ENCODE data around the gene HDAC4. TPM values are rescaled to one million over a fixed set of nuclear protein-coding genes. Genes with fewer than 3 reads are reported as not detected.
A peak's percentile ranks its signal among the peaks of the same experiment; 100 is the strongest.

The HDAC4 gene
- total RNA-seq, 8 experiments from 2014 or later: 12.2 to 55.7 (median 18.1) TPM

- in situ Hi-C loops (cut with MboI; ENCODE audit: low pct_unique_long_range_greater_than_20kb in 2 of 9, low sequenced_read_pairs in 9 of 9, unreplicated experiment in 9 of 9): loop anchor here in 1 of 9 experiments (25.0 kb wide), 1 partner anchor 733 kb away; no protein-coding TSS in a partner anchor
- ATAC-seq (replicated peaks in 6 of 8): peak in 2 of 8 experiments; percentile 1 to 13
- Histone ChIP-seq H3K4me3 (no peak overlapping the region), H3K4me1 (replicated peaks in 1 of 2) (peaks cover 14 to 22% of the 10 kb centered on the region in 2 donors), H3K27ac (no peak overlapping the region)
- 45 to 83% (median 61%) methylated on average over 1 to 9 of the region's 17 CpGs; no CpG with 5 or more reads in 5 of the 10 experiments for WGBS, 10 experiments
Observed at GRCh38 chr2:239094867-239095266, 306.0 kb downstream of the HDAC4 start.

GRCh38 chr2:239093952-239094351 is 306.9 kb downstream of the HDAC4 start:
- Histone ChIP-seq H3K27ac (peak overlapping the region in 1 of 2 donors; percentile 40), H3K4me3 (no peak overlapping the region), H3K4me1 (replicated peaks in 1 of 2) (peaks cover 14 to 22% of the 10 kb centered on the region in 2 donors)
- in situ Hi-C loops (cut with MboI; ENCODE audit: low pct_unique_long_range_greater_than_20kb in 2 of 9, low sequenced_read_pairs in 9 of 9, unreplicated experiment in 9 of 9): loop anchor here in 1 of 9 experiments (25.0 kb wide), 1 partner anchor 732 kb away; no protein-coding TSS in a partner anchor
- peak in 6 of 8 experiments; percentile 6 to 80 (median 50) for ATAC-seq (replicated peaks in 6 of 8)
- WGBS, 10 experiments: 29 to 80% (median 63%) methylated on average over 1 to 13 of the region's 17 CpGs; no CpG with 5 or more reads in 3 of the 10 experiments

DNA sequence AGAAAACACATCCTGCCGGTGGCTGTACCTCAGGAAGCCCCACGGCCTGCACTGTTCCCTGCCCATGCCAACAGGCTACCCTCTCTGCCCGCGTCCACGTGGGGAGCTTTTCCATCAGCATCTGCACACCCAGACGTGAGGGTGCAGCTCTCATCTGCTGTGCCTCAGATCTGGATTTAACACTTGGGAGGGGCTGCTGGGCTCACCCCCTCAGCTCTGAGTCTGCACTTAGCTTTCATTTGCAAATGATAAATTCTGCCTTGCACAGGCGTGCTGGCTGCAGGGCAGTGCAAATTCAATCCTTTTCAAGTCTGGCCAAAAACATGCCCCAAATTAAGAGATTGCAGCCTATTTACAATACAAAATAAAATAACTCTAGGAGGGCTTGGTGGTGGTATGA is 307.3 kb downstream of the HDAC4 start:
- in situ Hi-C loops (cut with MboI; ENCODE audit: low pct_unique_long_range_greater_than_20kb in 2 of 9, low sequenced_read_pairs in 9 of 9, unreplicated experiment in 9 of 9): loop anchor here in 1 of 9 experiments (25.0 kb wide), 1 partner anchor 731 kb away; no protein-coding TSS in a partner anchor
- no peak overlapping the region for H3K27ac ChIP-seq
- 20 to 91% (median 53%) methylated on average over 1 to 5 of the region's 7 CpGs; no CpG with 5 or more reads in 5 of the 10 experiments for WGBS, 10 experiments
- ATAC-seq (replicated peaks in 6 of 8): peak in 6 of 8 experiments; percentile 23 to 89 (median 57)
- peaks cover 14 to 22% of the 10 kb centered on the region in 2 donors for H3K4me1 ChIP-seq (replicated peaks in 1 of 2)
- H3K4me3 ChIP-seq: no peak overlapping the region

DNA sequence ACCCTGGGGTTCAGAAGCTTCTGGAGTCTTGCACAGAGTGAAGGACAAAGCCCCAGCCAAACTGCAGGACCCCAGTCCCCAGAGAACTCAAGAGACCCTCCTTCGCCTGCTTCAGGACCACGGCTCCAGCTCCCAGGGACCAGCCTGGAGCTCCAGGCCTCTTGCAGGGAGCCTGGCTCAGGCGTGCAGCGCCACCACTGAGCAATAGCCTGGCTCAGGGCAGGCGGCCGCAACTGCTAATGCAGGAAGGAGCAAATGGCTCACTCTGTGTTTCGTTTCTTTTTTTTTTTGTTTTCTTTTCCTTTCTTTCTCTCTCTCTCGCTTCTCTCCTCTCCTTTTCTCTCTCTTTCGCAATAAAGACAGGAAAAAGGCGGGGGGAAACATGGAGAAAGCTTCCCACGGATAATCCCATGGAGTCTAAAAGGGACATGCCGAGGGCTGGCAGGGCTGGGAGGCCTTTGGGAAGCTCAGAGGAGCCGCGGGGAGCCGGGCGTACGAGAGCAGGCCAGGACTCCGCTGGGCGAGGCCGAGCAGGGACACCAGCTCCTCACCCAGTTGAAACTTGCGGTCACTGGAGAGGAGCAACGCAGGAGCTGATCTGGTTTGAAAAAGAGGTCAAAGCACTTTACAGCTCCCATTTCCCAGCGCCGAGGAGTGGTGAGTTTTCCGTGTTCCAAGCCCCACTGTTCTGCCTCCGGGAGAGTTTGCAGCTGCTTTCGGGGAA is 308.1 kb downstream of the HDAC4 start:
- 58 to 100% (median 90%) methylated on average over 1 to 19 of the region's 27 CpGs; no CpG with 5 or more reads in 1 of the 10 experiments for WGBS, 10 experiments
- Histone ChIP-seq H3K4me1 (replicated peaks in 1 of 2) (peaks cover 14 to 22% of the 10 kb centered on the region in 2 donors), H3K27ac (no peak overlapping the region), H3K4me3 (no peak overlapping the region)
- ATAC-seq (replicated peaks in 6 of 8): no peak
- in situ Hi-C loops (cut with MboI; ENCODE audit: low pct_unique_long_range_greater_than_20kb in 2 of 9, low sequenced_read_pairs in 9 of 9, unreplicated experiment in 9 of 9): loop anchor here in 1 of 9 experiments (25.0 kb wide), 1 partner anchor 730 kb away; no protein-coding TSS in a partner anchor

- 71 to 100% (median 81%) methylated on average over 1 to 6 of the region's 13 CpGs; no CpG with 5 or more reads in 3 of the 10 experiments for WGBS, 10 experiments
- in situ Hi-C loops (cut with MboI; ENCODE audit: low pct_unique_long_range_greater_than_20kb in 2 of 9, low sequenced_read_pairs in 9 of 9, unreplicated experiment in 9 of 9): loop anchor here in 1 of 9 experiments (25.0 kb wide), 1 partner anchor 728 kb away; no protein-coding TSS in a partner anchor
- peaks cover 3 to 11% of the 10 kb centered on the region in 2 donors for H3K4me1 ChIP-seq (replicated peaks in 1 of 2)
Observed at GRCh38 chr2:239089884-239090283, 310.9 kb downstream of the HDAC4 start.

DNA sequence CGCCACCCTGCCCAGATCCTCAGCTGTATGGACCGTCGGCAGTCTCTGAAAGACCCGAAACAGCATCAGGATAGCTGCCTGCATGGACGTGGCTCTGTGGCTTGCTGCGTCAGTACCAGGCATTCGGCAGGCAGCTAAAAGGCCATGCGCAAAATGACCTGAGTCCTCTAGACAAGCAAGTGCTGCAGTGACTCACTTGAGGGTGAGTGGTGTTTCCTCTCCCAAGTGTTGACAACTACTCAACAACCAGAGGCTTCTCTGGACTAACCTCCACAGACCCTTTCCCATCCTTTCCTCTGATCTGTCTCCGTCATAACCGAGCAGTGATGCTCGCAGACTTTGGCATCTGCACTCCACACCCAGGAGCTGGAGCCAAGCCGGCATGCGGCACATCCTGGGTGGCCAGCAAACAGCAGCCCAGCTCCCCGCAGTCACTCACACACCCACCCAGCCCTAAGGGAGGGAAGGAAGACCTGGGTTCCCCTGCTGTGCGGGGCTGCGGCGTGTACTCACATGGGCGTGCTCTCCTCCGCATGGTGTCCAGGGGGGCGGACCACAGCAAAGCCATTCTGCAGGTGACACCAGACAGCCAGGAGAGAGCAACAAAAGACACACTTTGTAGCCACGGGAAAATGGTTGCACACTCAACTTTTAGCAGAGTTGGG is 313.6 kb downstream of the HDAC4 start:
- WGBS, 10 experiments: 59 to 97% (median 93%) methylated on average over 3 to 6 of the region's 21 CpGs; no CpG with 5 or more reads in 7 of the 10 experiments
- no peak overlapping the region for H3K27ac ChIP-seq
- ATAC-seq (replicated peaks in 6 of 8): peak in 2 of 8 experiments; percentile 54 to 58
- in situ Hi-C loops (cut with MboI; ENCODE audit: low pct_unique_long_range_greater_than_20kb in 2 of 9, low sequenced_read_pairs in 9 of 9, unreplicated experiment in 9 of 9): loop anchor here in 1 of 9 experiments (25.0 kb wide), 1 partner anchor 725 kb away; no protein-coding TSS in a partner anchor
- no peak overlapping the region for H3K4me3 ChIP-seq
- H3K4me1 ChIP-seq (replicated peaks in 1 of 2): no peaks in the 10 kb centered on the region

More at GRCh38 chr2:239089884-239090283, 310.9 kb downstream of the HDAC4 start:
- H3K4me3 ChIP-seq: no peak overlapping the region
- peak in 1 of 8 experiments; percentile 3 for ATAC-seq (replicated peaks in 6 of 8)
- no peak overlapping the region for H3K27ac ChIP-seq

- no peaks in the 10 kb centered on the region for H3K4me1 ChIP-seq (replicated peaks in 1 of 2)
- 85 to 100% (median 95%) methylated on average over 1 to 10 of the region's 28 CpGs; no CpG with 5 or more reads in 1 of the 10 experiments for WGBS, 10 experiments
- no peak for ATAC-seq (replicated peaks in 6 of 8)
- no peak overlapping the region for H3K4me3 ChIP-seq
- no peak overlapping the region for H3K27ac ChIP-seq
- in situ Hi-C loops (cut with MboI; ENCODE audit: low pct_unique_long_range_greater_than_20kb in 2 of 9, low sequenced_read_pairs in 9 of 9, unreplicated experiment in 9 of 9): loop anchor here in 1 of 9 experiments (25.0 kb wide), 1 partner anchor 724 kb away; no protein-coding TSS in a partner anchor
Observed at GRCh38 chr2:239086325-239087020, 314.3 kb downstream of the HDAC4 start.

DNA sequence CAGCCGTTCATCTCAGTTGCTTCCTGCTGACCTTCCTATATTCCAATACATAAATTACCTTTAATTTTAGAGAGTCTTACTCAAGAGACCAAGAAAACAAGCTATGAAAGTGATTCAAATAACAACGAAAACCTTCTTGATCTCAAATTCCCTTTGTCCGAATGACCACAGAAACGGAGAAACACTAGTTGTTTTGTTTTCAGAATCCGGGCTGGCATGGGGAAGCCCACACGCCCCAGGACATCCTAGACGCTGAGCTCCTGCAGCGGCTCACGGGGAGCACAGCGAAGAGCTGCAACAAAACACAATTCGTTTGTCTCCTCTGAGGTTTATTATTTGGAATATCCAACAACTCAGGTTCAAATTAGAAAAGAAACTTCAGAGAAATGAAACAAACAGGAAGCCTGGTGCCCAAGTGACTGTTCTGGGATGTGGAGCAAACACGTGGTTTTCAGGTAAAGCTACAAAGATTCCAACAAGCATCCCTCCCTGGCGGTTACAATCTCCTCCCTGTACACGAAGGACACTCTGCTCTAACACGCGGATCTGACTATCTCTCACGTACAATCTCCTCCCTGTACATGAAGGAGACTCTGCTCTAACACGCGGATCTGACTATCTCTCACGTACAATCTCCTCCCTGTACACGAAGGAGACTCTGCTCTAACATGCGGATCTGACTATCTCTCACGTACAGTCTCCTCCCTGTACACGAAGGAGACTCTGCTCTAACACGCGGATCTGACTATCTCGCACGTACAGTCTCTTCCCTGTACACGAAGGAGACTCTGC is 315.4 kb downstream of the HDAC4 start:
- Histone ChIP-seq H3K27ac (no peak overlapping the region), H3K4me1 (replicated peaks in 1 of 2) (no peaks in the 10 kb centered on the region), H3K4me3 (no peak overlapping the region)
- in situ Hi-C loops (cut with MboI; ENCODE audit: low pct_unique_long_range_greater_than_20kb in 2 of 9, low sequenced_read_pairs in 9 of 9, unreplicated experiment in 9 of 9): loop anchor here in 1 of 9 experiments (25.0 kb wide), 1 partner anchor 723 kb away; no protein-coding TSS in a partner anchor
- 81 to 100% (median 90%) methylated on average over 1 to 11 of the region's 29 CpGs; no CpG with 5 or more reads in 3 of the 10 experiments for whole genome bisulfite sequencing, 10 experiments
- no peak for ATAC-seq (replicated peaks in 6 of 8)

- 60 to 100% (median 91%) methylated on average over 1 to 17 of the region's 24 CpGs; no CpG with 5 or more reads in 6 of the 10 experiments for WGBS, 10 experiments
- in situ Hi-C loops (cut with MboI; ENCODE audit: low pct_unique_long_range_greater_than_20kb in 2 of 9, low sequenced_read_pairs in 9 of 9, unreplicated experiment in 9 of 9): loop anchor here in 1 of 9 experiments (25.0 kb wide), 1 partner anchor 722 kb away; no protein-coding TSS in a partner anchor
- Histone ChIP-seq H3K4me3 (no peak overlapping the region), H3K4me1 (replicated peaks in 1 of 2) (no peaks in the 10 kb centered on the region), H3K27ac (no peak overlapping the region)
- ATAC-seq (replicated peaks in 6 of 8): no peak
Observed at GRCh38 chr2:239084007-239084406, 316.8 kb downstream of the HDAC4 start.

- 80 to 100% (median 83%) methylated on average over 1 to 7 of the region's 14 CpGs; no CpG with 5 or more reads in 5 of the 10 experiments for WGBS, 10 experiments
Observed at GRCh38 chr2:239082425-239082824, 318.4 kb downstream of the HDAC4 start.

GRCh38 chr2:239081622-239082021 is 319.2 kb downstream of the HDAC4 start:
- Histone ChIP-seq H3K27ac (no peak overlapping the region), H3K4me3 (no peak overlapping the region), H3K4me1 (replicated peaks in 1 of 2) (no peaks in the 10 kb centered on the region)
- ATAC-seq (replicated peaks in 6 of 8): peak in 1 of 8 experiments; percentile 35
- in situ Hi-C loops (cut with MboI; ENCODE audit: low pct_unique_long_range_greater_than_20kb in 2 of 9, low sequenced_read_pairs in 9 of 9, unreplicated experiment in 9 of 9): loop anchor here in 1 of 9 experiments (25.0 kb wide), 1 partner anchor 719 kb away; no protein-coding TSS in a partner anchor
- 86 to 92% (median 90%) methylated on average over 2 to 5 of the region's 18 CpGs; no CpG with 5 or more reads in 7 of the 10 experiments for WGBS, 10 experiments

More at GRCh38 chr2:239082425-239082824, 318.4 kb downstream of the HDAC4 start:
- in situ Hi-C loops (cut with MboI; ENCODE audit: low pct_unique_long_range_greater_than_20kb in 2 of 9, low sequenced_read_pairs in 9 of 9, unreplicated experiment in 9 of 9): loop anchor here in 1 of 9 experiments (25.0 kb wide), 1 partner anchor 720 kb away; no protein-coding TSS in a partner anchor
- ATAC-seq (replicated peaks in 6 of 8): no peak
- H3K27ac ChIP-seq: no peak overlapping the region
- no peaks in the 10 kb centered on the region for H3K4me1 ChIP-seq (replicated peaks in 1 of 2)
- no peak overlapping the region for H3K4me3 ChIP-seq

Measured in motor neuron (in vitro differentiated cells).